Peyer's patch (tissue), 4 donors: ENCODE data around the gene ATP6V0C. TPM values are rescaled to one million over a fixed set of nuclear protein-coding genes. Genes with fewer than 3 reads are reported as not detected.

Experiments
- DNase-seq, 3 donors: peaks; one replicate each; pipeline ENCODE4 v3.0.0-alpha.2; 2017 to 2019
- H3K27ac ChIP-seq, 4 donors: fragments of 200-600 bp; sonication (generic); one replicate each; pipeline ENCODE4 v1.5.1; 2016 to 2019
- H3K27me3 ChIP-seq, 2 donors: fragments of 200-600 bp; sonication (generic); one replicate each; pipeline ENCODE4 v1.5.1; 2019
- H3K36me3 ChIP-seq, 3 donors: fragments of 200-600 bp; sonication (generic); one replicate each; pipeline ENCODE4 v1.5.1; 2016 to 2019
- H3K4me1 ChIP-seq, 4 donors: fragments of 200-600 bp; sonication (generic); one replicate each; pipeline ENCODE4 v1.5.1; 2016 to 2019
- H3K4me3 ChIP-seq, 4 donors: fragments of 200-600 bp; sonication (generic); 1 replicate in 3 of 4; 2 replicates in 1 of 4; pipeline ENCODE4 v1.5.1; 2016 to 2019; ENCODE audit warnings: mild to moderate bottlenecking in 1 of 4
- H3K9me3 ChIP-seq, 4 donors: fragments of 200-600 bp; sonication (generic); one replicate each; pipeline ENCODE4 v1.5.1; 2016 to 2019; ENCODE audit warnings: mild to moderate bottlenecking in 1 of 4
- CTCF ChIP-seq, 6 experiments: fragments of 450-650 bp in 4 of 6; fragments of 200-600 bp in 2 of 6; sonication (generic) in 1 of 6; IDR thresholded peaks; one replicate each; pipeline ENCODE4 v1.5.1; 2017 to 2019; ENCODE audit warnings: antibody characterized with exemption in 6 of 6, mild to moderate bottlenecking in 3 of 6, moderate library complexity in 1 of 6
- POLR2A ChIP-seq, 2 donors: fragments of 450-650 bp; IDR thresholded peaks; one replicate each; pipeline ENCODE4 v1.5.1; 2017; ENCODE audit warnings: antibody characterized with exemption in 2 of 2, mild to moderate bottlenecking in 2 of 2, moderate library complexity in 2 of 2
- total RNA-seq, 4 donors: library from RNA; depleted of rRNA; stranded (reverse); fragments of >200 nt; gene quantifications; one replicate each; pipeline ENCODE4 v1.1.0, GENCODE V29; 2016

The ATP6V0C gene
- total RNA-seq, 4 donors from 2014 or later, result 27.2 to 116 (median 101) TPM

- peaks cover 0 to 55% (median 29%) of the 10 kb centered on the region in 4 donors for H3K4me1 ChIP-seq
- H3K27me3 ChIP-seq, result peaks cover 0 to 29% of the 10 kb centered on the region in 2 donors
- H3K9me3 ChIP-seq, result no peaks in the 10 kb centered on the region
- TF ChIP-seq CTCF (IDR thresholded peaks at IDR 0.05), result no peak
- no peak for TF ChIP-seq POLR2A (IDR thresholded peaks at IDR 0.05)
- peak overlapping the region in 3 of 4 donors; percentile 84 to 86 (median 85) for H3K4me3 ChIP-seq
- H3K36me3 ChIP-seq, result no peaks in the 10 kb centered on the region
- no peak for DNase-seq
- no peak overlapping the region for H3K27ac ChIP-seq
These were observed 40.3 kb upstream of the ATP6V0C start for GRCh38 chr16:2473446-2473926.

DNA sequence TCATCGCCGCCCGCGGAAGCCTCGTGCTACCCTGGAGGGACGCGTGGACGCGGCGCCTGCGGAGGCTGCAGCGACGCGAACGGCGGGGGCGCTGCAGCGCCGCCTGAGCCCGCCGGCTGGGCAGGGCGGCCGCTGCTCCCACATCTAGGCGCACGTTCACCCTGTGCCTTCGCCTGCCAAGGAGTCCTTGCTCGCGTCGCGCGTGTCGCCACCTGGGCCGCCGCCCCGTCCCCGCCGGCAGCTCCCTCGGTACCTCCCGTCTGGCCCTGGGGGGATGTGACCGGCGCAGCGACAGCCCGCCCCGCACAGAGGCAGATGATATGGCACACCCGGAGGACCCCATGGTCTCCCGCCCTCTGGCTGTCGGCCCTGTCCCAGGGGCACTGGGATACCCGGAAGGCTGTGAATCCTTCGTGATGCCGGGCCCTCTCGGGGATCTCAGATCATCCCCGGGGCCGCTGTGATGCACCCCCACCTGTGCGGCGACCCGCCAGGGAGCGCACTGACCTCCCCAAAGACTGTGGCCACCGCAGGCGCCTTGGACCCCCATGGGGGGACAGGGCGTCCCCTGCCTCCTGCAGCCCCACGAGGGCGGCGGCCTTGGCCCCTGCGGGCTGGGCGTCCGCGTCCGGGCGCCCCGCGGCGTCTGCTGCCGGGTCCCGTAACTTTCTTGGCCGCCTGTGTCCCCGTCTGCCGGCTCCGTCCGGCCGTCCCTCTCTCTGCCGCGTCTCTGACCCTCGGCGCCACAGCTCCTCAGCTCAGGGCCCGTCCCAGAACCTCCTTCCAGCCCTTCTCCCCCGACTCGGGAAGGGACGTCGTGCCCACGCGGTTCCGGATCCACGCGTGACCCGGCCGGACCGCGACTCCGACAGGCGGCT lies 39.5 kb upstream of the ATP6V0C start:
- Histone ChIP-seq H3K9me3 (no peaks in the 10 kb centered on the region), H3K4me3 (peak overlapping the region; percentile 84 to 91 (median 86)), H3K36me3 (no peaks in the 10 kb centered on the region), H3K27ac (peak overlapping the region; percentile 77 to 86 (median 82)), H3K4me1 (peaks cover 0 to 48% (median 22%) of the 10 kb centered on the region in 4 donors), H3K27me3 (peaks cover 0 to 24% of the 10 kb centered on the region in 2 donors)
- TF ChIP-seq CTCF (IDR thresholded peaks at IDR 0.05) (peak in 5 of 6 experiments; percentile 9 to 46 (median 40)), POLR2A (IDR thresholded peaks at IDR 0.05) (no peak)
- peak; percentile 49 to 78 (median 71) for DNase-seq

DNA sequence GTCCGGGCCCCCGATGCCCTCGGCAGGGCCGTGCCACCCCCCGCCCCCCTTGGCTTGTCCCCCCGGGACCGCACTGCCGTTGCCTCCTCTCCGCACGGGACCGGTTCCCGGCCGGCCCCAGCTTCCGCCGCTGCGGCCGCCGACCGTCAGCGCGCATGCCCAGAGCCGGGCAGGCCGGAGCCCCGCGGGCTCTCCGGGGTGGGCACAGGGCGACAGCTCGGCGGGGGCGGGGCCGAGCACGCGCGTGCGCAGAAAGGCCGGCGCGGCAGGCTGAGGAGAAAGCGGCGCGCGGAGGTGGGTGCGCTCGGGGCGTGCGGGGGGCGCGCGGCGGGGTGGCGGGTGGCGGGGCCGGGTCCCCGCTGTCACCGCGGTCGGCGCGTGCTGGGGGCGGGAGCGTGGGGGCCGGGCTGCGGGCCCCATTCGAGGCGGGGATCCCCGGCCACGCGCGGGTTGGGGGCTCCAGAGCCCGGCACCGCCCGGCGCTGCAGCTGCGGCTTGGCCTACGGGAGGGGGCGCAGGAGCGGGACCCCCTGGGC lies 38.8 kb upstream of the ATP6V0C start, which contains the start of gene TBC1D24:
Gene TBC1D24, plus strand, starts transcription at position 251 of the 536 bp plus-strand sequence. CDS start 21,022 bp downstream, outside the sequence.
- TF ChIP-seq POLR2A (IDR thresholded peaks at IDR 0.05) (peak; percentile 33 to 47), CTCF (IDR thresholded peaks at IDR 0.05) (no peak)
- peaks cover 0 to 24% of the 10 kb centered on the region in 2 donors for H3K27me3 ChIP-seq
- H3K36me3 ChIP-seq, result no peaks in the 10 kb centered on the region
- peaks cover 0 to 44% (median 20%) of the 10 kb centered on the region in 4 donors for H3K4me1 ChIP-seq
- DNase-seq, result peak; percentile 83 to 94 (median 89)
- peak within 1 kb of the TSS; percentile 77 to 86 (median 82) for H3K27ac ChIP-seq
- H3K9me3 ChIP-seq, result no peaks in the 10 kb centered on the region
- peak within 1 kb of the TSS; percentile 84 to 91 (median 86) for H3K4me3 ChIP-seq

GRCh38 chr16:2475413-2476344 lies 38.1 kb upstream of the ATP6V0C start:
- Histone ChIP-seq H3K4me1 (peaks cover 0 to 44% (median 21%) of the 10 kb centered on the region in 4 donors), H3K9me3 (no peaks in the 10 kb centered on the region), H3K27me3 (peaks cover 0 to 19% of the 10 kb centered on the region in 2 donors), H3K4me3 (peak overlapping the region; percentile 84 to 91 (median 86)), H3K36me3 (no peaks in the 10 kb centered on the region), H3K27ac (peak overlapping the region in 2 of 4 donors; percentile 82 to 86)
- TF ChIP-seq POLR2A (IDR thresholded peaks at IDR 0.05) (no peak), CTCF (IDR thresholded peaks at IDR 0.05) (no peak)
- peak in 1 of 3 donors; percentile 37 for DNase-seq

- Histone ChIP-seq H3K4me1 (peaks cover 0 to 37% (median 19%) of the 10 kb centered on the region in 4 donors), H3K27me3 (peaks cover 0 to 12% of the 10 kb centered on the region in 2 donors), H3K27ac (no peak overlapping the region), H3K9me3 (no peaks in the 10 kb centered on the region), H3K4me3 (no peak overlapping the region), H3K36me3 (no peaks in the 10 kb centered on the region)
- no peak for DNase-seq
- TF ChIP-seq CTCF (IDR thresholded peaks at IDR 0.05), result no peak
- no peak for TF ChIP-seq POLR2A (IDR thresholded peaks at IDR 0.05)
These were observed 37.4 kb upstream of the ATP6V0C start for GRCh38 chr16:2476345-2476720.
